ENCODE measurements around the gene LRRC28.

The LRRC28 gene

GRCh38 chr15:99416191-99417188 is 165.2 kb downstream of the LRRC28 start:
- DNase-seq (ENCODE audit: low spot score) = no peak

GRCh38 chr15:99421172-99421656 is 169.9 kb downstream of the LRRC28 start:
- no peak for DNase-seq (ENCODE audit: low spot score)

GRCh38 chr15:99421758-99422157 is 170.5 kb downstream of the LRRC28 start:
- DNase-seq (ENCODE audit: low spot score) = no peak

GRCh38 chr15:99423186-99424130 is 172.2 kb downstream of the LRRC28 start:
- no peak for DNase-seq (ENCODE audit: low spot score)

GRCh38 chr15:99424131-99424571 is 172.9 kb downstream of the LRRC28 start:
- no peak for DNase-seq (ENCODE audit: low spot score)

GRCh38 chr15:99424978-99425656 is 173.8 kb downstream of the LRRC28 start:
- peak; percentile 22 for DNase-seq (ENCODE audit: low spot score)

GRCh38 chr15:99425657-99426301 is 174.5 kb downstream of the LRRC28 start:
- no peak for DNase-seq (ENCODE audit: low spot score)

GRCh38 chr15:99426431-99427105 is 175.3 kb downstream of the LRRC28 start:
- DNase-seq (ENCODE audit: low spot score) = no peak

- no peak for DNase-seq (ENCODE audit: low spot score)
Observed at GRCh38 chr15:99427210-99427609, 175.9 kb downstream of the LRRC28 start.

- no peak for DNase-seq (ENCODE audit: low spot score)
Observed at GRCh38 chr15:99427668-99428361, 176.5 kb downstream of the LRRC28 start.

GRCh38 chr15:99429681-99430081 is 178.4 kb downstream of the LRRC28 start:
- no peak for DNase-seq (ENCODE audit: low spot score)

- DNase-seq (ENCODE audit: low spot score) = no peak
Observed at GRCh38 chr15:99430881-99431401, 179.7 kb downstream of the LRRC28 start.

GRCh38 chr15:99431661-99432091 is 180.4 kb downstream of the LRRC28 start:
- DNase-seq (ENCODE audit: low spot score) = no peak

GRCh38 chr15:99432271-99433025 is 181.2 kb downstream of the LRRC28 start:
- no peak for DNase-seq (ENCODE audit: low spot score)

- DNase-seq (ENCODE audit: low spot score) = no peak
Observed at GRCh38 chr15:99433026-99433756, 181.9 kb downstream of the LRRC28 start.

GRCh38 chr15:99433757-99434450 is 182.6 kb downstream of the LRRC28 start:
- no peak for DNase-seq (ENCODE audit: low spot score)

GRCh38 chr15:99434506-99435112 is 183.3 kb downstream of the LRRC28 start:
- DNase-seq (ENCODE audit: low spot score) = no peak
